Suprapubic skin (tissue), 4 donors: Measurements from ENCODE around the gene COL20A1.

Source experiments
- CTCF ChIP-seq, 2 donors: fragments of 200-600 bp in 1 of 2; fragments of 450-650 bp in 1 of 2; sonication (generic) in 1 of 2; IDR thresholded peaks; one replicate each; pipeline ENCODE4 v1.5.1; 2016 to 2019; ENCODE audit warnings: antibody characterized with exemption in 2 of 2, mild to moderate bottlenecking in 1 of 2, moderate library complexity in 1 of 2
- POLR2A ChIP-seq, 2 donors: fragments of 450-650 bp; IDR thresholded peaks; one replicate each; pipeline ENCODE4 v1.6.1; 2017; ENCODE audit warnings: antibody characterized with exemption in 2 of 2, mild to moderate bottlenecking in 2 of 2, moderate library complexity in 2 of 2
- POLR2AphosphoS5 ChIP-seq, 3 donors: sonication (generic); formaldehyde crosslinking; IDR thresholded peaks; one replicate each; pipeline ENCODE4 v1.6.1; 2017; ENCODE audit warnings: antibody characterized with exemption in 3 of 3

- no peak for TF ChIP-seq POLR2AphosphoS5 (IDR thresholded peaks at IDR 0.05)
- no peak for TF ChIP-seq CTCF (IDR thresholded peaks at IDR 0.05)
- TF ChIP-seq POLR2A (IDR thresholded peaks at IDR 0.05): no peak
Observed at GRCh38 chr20:63278661-63279060, 14.3 kb upstream of the COL20A1 start.
